ENCODE data around the gene PPIL1. TPM values are rescaled to one million over a fixed set of nuclear protein-coding genes. Genes with fewer than 3 reads are reported as not detected.

The PPIL1 gene
- total and polyA plus RNA-seq, 5 experiments from 2014 or later = 10.3 to 34.2 (median 27.1) TPM

DNA sequence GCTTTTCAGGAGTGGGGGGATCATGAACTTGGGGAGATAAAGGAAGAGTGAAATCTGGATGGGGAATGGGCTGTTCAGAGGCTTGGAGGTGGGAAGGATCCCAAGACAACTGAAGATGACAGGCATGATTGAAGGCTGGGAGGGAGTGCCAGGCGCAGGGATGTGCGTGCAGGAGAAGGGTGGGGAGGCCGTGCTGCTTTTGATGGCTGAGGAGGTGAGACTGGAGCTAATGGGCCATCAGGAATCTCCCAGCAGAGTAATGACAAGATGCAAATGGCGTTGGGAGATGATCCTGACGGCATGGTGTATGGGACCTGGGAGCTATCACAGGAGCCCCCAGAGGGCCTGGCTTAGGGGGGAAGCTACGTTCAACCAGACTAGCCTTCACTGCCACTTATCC is 36.9 kb downstream of the PPIL1 start:
- POLR2A ChIA-PET = no interaction called here
- DNase-seq (no peak), ATAC-seq (no peak)
- Mint-ChIP-seq H3K4me3 (peak overlapping the region in 6 of 10 donors; percentile 1 to 63 (median 23)), H3K36me3 (peaks cover 0 to 3% (median 0%) of the 10 kb centered on the region in 3 donors), H3K27me3 (peaks cover 14 to 37% (median 28%) of the 10 kb centered on the region in 5 donors), H3K9me3 (no peaks in the 10 kb centered on the region), H3K4me1 (peaks cover 5 to 19% (median 14%) of the 10 kb centered on the region in 4 donors), H3K27ac (peak overlapping the region in 2 of 10 donors; percentile 35 to 61)

DNA sequence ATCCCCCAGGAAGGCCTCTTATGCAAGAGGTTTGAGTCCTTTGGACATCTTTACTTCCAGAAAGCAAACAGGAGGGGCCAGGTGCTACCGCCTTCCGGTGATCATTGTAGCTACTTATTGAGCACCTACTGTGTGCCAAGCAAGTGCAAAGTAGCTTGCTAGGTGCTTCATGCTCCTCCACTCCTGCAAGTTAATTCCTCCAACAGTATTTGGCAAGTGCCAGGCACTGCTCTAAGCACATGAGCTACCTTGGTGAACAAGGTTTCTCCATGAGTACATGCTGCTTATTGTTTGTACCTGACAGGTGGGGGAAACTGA is 37.6 kb downstream of the PPIL1 start:
- Mint-ChIP-seq H3K4me3 (no peak overlapping the region), H3K27ac (peak overlapping the region in 1 of 10 donors; percentile 32), H3K4me1 (peaks cover 5 to 19% (median 14%) of the 10 kb centered on the region in 4 donors), H3K36me3 (peaks cover 0 to 3% (median 0%) of the 10 kb centered on the region in 3 donors), H3K27me3 (peaks cover 14 to 37% (median 28%) of the 10 kb centered on the region in 5 donors), H3K9me3 (no peaks in the 10 kb centered on the region)
- ATAC-seq (no peak), DNase-seq (no peak)
- POLR2A ChIA-PET = no interaction called here

DNA sequence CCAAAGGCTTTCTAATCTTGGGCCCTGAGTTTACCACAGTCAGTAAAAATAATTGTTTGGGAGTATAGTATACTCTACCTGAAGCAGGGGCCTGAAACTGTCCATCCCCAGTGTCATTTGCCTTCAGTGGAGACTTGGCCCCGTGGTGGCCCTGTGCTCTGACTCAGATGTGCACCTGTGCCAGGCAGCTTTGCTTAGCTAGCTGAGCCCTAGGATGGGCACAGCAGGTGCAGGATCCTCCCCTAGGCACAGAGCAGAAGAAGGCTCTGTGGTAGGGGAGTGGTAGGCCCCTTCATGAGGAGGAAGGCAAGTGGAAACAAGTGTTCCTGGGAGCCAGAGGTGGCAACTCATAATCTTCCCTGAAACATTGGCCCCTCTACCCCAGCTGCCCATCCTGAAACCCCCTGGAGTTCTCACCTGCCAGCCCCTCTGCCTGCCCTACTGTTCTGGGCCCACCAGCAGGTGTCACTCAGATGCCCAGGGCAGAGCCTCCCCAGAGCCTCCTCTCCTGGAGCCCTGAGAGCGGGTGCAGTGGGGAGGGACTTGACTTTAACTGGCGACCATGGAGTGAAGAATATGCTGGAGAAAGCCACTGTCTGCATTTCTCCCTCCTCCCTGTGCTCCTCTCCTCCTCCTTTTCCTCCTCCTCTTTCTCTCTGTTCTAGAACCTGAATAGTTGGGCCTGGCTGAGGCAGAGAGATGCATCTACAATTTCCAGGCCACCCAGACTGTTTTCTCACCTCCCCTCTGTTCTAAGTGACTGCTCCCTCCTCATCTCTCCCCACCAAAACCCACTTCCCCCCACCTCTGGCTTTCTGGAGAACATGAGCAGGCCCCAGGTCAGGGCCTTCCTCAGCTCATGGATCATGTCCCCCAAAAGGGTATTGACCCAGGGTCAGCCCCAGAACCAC is 38.2 kb downstream of the PPIL1 start:
- no peak overlapping the region for H3K4me3 Mint-ChIP-seq
- H3K4me1 Mint-ChIP-seq = peaks cover 5 to 19% (median 14%) of the 10 kb centered on the region in 4 donors
- no peaks in the 10 kb centered on the region for H3K9me3 Mint-ChIP-seq
- H3K36me3 Mint-ChIP-seq = peaks cover 0 to 3% (median 0%) of the 10 kb centered on the region in 3 donors
- DNase-seq (peak in 1 of 10 donors; percentile 62), ATAC-seq (no peak)
- POLR2A ChIA-PET = interaction anchor here (0.6 to 1.2 kb wide), 2 partner anchors 10 to 607 kb away, joined by 3 read pairs; no protein-coding TSS in a partner anchor
- peaks cover 14 to 37% (median 28%) of the 10 kb centered on the region in 5 donors for H3K27me3 Mint-ChIP-seq
- no peak overlapping the region for H3K27ac Mint-ChIP-seq

DNA sequence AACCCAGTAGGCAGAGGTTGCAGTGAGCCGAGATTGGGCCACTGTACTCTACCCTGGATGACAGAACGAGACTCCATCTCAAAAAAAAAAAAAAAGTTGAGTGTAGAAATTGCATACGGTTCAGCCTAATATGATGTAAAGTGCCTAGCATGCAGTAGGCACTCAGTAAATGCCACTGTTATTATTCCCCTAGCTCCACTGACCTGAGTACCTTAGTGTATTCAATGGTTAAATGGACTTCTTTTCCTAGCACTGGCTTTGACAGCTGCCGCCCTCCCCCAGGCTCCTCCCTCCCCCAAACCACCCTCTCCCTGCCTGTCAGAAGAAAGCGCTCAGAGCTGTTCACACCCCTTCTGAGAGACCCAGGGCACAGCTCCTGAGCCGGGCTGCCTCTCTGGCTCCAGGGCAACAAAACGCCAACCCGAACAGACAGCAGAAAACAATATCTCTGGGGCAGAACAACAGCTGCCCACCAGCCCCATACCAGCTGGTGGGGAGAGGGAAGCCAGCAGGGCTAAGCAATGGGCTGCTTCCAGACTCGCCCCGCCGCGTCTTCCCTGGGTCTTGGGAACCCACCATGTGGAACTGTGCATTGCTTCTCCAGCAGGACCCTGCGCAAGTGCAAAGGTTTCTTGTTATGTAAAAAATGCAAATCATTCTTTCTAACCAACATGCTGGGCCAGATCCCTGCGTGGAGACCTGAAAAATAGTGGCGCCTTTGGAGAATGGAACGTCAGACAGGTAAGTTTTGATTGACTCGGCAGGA is 39.8 kb downstream of the PPIL1 start:
- no peak for ATAC-seq
- Mint-ChIP-seq H3K27ac (peak overlapping the region in 1 of 10 donors; percentile 19), H3K36me3 (peaks cover 0 to 3% (median 0%) of the 10 kb centered on the region in 3 donors), H3K9me3 (no peaks in the 10 kb centered on the region), H3K27me3 (peaks cover 11 to 26% (median 22%) of the 10 kb centered on the region in 5 donors), H3K4me1 (peaks cover 2 to 10% (median 6%) of the 10 kb centered on the region in 4 donors), H3K4me3 (no peak overlapping the region)
- POLR2A ChIA-PET = interaction anchor here (0.7 kb wide), 1 partner anchor 15 kb away, joined by 5 read pairs; no protein-coding TSS in a partner anchor
- peak in 1 of 10 donors; percentile 32 for DNase-seq

DNA sequence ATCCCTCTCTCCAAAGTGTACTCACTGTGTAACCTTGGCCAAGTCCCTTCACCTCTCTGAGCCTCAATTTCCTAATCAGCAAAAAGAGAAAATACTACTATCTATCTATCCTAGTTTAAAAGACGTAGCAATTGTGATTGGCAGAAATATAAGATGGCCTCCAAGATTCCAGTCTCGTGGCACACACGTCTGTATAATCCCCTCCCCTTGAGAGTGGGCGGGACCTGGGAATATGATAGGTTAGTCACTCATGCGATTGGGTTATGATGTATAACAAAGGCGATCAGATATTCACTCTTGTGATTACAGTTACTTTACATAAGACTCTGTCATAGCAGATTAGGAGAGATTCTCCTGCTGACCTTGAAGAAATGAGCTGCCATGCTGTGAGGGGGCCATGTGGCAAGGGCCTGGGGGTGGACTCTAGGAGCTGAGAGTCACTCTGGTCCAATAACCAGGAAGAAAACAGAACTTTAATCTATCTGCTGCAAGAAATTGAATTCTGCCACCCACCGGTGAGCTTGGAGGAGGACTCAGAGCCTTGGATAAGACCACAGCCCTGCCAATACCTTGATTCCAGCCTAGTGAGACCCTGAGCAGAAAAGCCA is 41.3 kb downstream of the PPIL1 start:
- H3K9me3 Mint-ChIP-seq = no peaks in the 10 kb centered on the region
- ATAC-seq (no peak), DNase-seq (peak in 1 of 10 donors; percentile 4)
- H3K36me3 Mint-ChIP-seq = peaks cover 0 to 3% (median 0%) of the 10 kb centered on the region in 3 donors
- no peak overlapping the region for H3K4me3 Mint-ChIP-seq
- POLR2A ChIA-PET = no interaction called here
- H3K27me3 Mint-ChIP-seq = peaks cover 6 to 18% (median 15%) of the 10 kb centered on the region in 5 donors
- H3K4me1 Mint-ChIP-seq = peaks cover 0 to under 1% (median under 1%) of the 10 kb centered on the region in 4 donors
- H3K27ac Mint-ChIP-seq = no peak overlapping the region

DNA sequence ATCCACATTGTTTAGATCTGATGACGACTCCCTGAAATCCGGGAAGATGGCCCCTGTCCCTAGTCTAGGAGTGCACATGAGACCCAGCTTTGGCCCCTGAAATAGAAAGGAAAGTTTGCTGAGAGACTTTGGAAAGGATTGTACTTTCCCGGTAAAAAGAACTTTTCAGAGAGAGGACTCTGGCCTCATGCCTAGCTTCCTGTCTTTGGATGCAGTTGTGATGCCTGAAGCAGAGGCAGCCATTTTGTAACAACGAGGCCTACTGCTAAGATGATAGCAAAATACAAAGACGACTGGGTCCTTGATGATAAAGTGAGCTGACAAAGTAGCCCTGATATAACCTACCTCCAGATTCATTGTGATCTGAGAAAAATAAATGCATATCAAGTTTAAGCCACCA is 42.3 kb downstream of the PPIL1 start:
- peaks cover 3 to 6% (median 5%) of the 10 kb centered on the region in 4 donors for H3K4me1 Mint-ChIP-seq
- H3K9me3 Mint-ChIP-seq = no peaks in the 10 kb centered on the region
- peaks cover 2 to 14% (median 9%) of the 10 kb centered on the region in 5 donors for H3K27me3 Mint-ChIP-seq
- ATAC-seq (no peak), DNase-seq (no peak)
- POLR2A ChIA-PET = interaction anchor here (0.6 kb wide), 1 partner anchor 1582 kb away, joined by 3 read pairs; no protein-coding TSS in a partner anchor
- peak overlapping the region in 1 of 10 donors; percentile 21 for H3K27ac Mint-ChIP-seq
- no peak overlapping the region for H3K4me3 Mint-ChIP-seq
- H3K36me3 Mint-ChIP-seq = peaks cover 0 to under 1% (median 0%) of the 10 kb centered on the region in 3 donors

DNA sequence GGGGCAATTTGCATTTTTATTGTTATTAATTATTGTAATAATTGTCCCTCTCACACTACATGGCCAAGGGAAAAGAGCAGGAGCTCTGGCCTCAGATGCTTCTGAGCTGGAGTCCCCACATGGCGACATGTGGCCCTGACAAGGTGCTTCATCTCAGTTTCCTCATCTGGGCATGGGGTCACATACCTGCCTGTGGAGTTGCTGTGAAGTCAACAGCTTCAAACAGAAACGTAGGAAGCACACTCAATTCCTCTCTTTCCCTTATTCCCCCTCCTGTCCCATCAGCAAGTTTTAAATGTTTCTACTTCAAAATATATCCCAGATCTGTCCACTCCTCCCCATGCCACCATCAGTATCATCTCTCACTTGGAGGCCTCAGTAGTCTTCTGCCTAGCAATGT is 44.0 kb downstream of the PPIL1 start:
- Mint-ChIP-seq H3K4me3 (no peak overlapping the region), H3K27ac (no peak overlapping the region), H3K27me3 (peaks cover 2 to 10% (median 8%) of the 10 kb centered on the region in 5 donors), H3K36me3 (no peaks in the 10 kb centered on the region), H3K4me1 (peaks cover 5 to 8% (median 5%) of the 10 kb centered on the region in 4 donors), H3K9me3 (no peaks in the 10 kb centered on the region)
- DNase-seq (no peak), ATAC-seq (no peak)
- POLR2A ChIA-PET = no interaction called here

DNA sequence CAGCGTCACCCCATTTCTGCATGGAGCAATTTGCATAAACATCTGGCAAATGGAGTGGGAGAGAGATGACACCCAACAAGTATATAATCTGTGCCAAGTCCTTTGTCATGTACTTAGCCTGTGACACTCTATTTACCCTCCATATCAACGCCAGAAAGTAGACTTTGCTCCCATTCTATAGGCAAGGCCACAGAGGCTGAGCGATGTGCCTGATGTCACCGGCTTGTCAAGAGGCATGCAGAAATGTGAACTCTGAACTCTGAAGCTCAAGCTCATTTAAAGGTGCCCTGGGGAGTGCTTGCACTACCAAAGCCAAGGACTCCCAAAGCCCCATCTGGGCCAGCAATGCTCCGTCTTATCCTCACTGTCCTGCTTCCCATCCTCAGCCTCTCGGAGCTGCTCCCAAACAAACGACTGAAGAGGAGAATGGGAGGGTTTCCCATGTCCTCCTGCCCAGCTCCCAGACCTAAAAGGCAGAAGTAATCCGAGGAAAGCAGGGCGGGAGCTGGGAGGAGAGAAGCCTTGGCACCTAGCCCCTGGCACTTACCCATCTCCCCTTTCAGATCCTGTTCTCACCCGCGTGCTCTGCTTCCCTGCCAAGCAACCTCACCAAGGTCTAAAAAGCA is 44.6 kb downstream of the PPIL1 start:
- Mint-ChIP-seq H3K36me3 (no peaks in the 10 kb centered on the region), H3K27ac (peak overlapping the region in 1 of 10 donors; percentile 33), H3K4me3 (no peak overlapping the region), H3K9me3 (no peaks in the 10 kb centered on the region), H3K27me3 (peaks cover under 1 to 9% (median 8%) of the 10 kb centered on the region in 5 donors), H3K4me1 (peaks cover 5 to 8% (median 5%) of the 10 kb centered on the region in 4 donors)
- ATAC-seq = no peak
- POLR2A ChIA-PET = no interaction called here
- DNase-seq = peak in 1 of 10 donors; percentile 31

DNA sequence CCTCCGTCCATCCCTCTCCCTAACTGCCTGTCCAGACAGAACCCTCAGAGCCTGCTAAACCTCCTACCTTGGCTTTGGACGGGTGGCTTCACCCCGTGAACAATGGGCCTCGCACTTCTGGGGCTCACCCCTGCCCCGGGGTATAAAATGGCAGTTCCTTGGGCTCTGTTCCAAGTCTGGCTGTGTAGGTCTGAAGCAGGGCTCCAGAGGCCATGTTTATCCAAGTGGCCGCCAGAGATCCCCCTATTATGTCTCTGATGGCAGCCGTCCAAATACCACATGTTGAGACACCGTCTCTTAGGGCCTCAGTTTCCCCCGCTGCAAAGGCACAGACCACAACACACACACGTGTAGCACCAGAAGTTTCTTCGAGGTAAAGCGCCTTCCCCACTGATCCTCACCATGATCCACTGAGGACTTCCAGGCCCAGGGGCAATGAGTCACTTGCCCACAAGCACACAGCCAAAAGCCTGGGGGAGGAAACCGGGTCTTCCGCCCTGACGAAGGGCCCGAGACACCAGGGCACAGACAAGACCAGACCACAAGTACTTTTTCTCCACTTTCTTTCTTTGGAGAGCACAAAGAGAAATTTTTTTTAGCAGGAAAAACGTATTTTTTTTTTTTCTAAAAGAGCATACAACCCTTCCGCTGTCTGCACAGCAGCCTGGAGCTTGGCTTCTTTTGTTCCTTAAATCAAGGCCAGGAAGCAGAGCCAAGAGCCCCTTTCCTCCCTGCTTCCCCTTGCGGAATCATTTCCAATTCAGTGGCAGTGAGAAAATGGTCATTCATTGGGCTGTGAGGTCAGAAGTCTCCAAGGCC is 47.1 kb downstream of the PPIL1 start:
- Mint-ChIP-seq H3K4me1 (peaks cover 5 to 8% (median 5%) of the 10 kb centered on the region in 4 donors), H3K4me3 (no peak overlapping the region), H3K9me3 (peaks cover 0 to 1% (median 0%) of the 10 kb centered on the region in 9 donors), H3K27me3 (peaks cover 0 to 9% (median 7%) of the 10 kb centered on the region in 5 donors), H3K36me3 (no peaks in the 10 kb centered on the region), H3K27ac (peak overlapping the region in 1 of 10 donors; percentile 51)
- ATAC-seq = no peak
- no peak for DNase-seq
- POLR2A ChIA-PET = interaction anchor here (0.6 kb wide), 1 partner anchor 22 kb away, joined by 3 read pairs; no protein-coding TSS in a partner anchor

DNA sequence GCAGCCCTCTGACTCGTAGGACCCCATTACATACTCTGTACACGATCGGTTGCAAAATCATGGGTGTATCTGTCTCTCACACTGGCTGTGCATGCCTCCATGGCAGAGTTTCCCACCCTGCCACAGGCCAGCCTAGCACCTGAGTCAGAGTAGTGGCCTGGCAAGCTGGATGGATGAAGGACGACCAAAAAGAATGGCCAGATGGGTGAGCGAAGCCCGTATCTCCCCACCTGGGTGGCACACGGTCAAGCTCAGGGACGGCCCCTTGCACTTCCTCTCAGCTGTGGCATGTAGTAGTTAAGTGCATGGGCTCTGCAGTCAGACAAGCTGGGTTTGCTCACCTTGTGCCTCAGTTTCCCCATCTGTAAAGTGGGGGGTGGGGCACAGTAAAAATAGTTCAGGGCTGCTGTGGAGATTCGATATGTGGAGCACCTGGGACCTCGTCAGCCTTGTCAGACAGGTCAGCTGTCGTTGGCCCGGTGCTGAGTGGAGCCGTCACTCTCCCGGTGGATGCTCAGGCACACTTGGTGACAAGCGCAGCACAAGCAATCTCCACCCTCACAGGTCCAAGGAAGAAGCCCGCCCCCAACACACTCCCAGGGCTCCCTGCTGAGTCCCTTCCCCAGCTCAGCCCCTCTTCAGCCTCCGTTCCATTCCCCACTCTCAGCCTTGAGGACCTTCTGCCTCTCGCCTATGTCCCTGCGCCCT is 47.9 kb downstream of the PPIL1 start:
- POLR2A ChIA-PET = interaction anchor here (0.9 kb wide), 1 partner anchor 9 kb away, joined by 3 read pairs; no protein-coding TSS in a partner anchor
- peak overlapping the region in 2 of 10 donors; percentile 40 to 51 for H3K27ac Mint-ChIP-seq

More for the DNA sequence above, 47.9 kb downstream of the PPIL1 start:
- DNase-seq = peak in 1 of 10 donors; percentile 15
- Mint-ChIP-seq H3K4me3 (no peak overlapping the region), H3K36me3 (no peaks in the 10 kb centered on the region), H3K9me3 (peaks cover 0 to 1% (median 0%) of the 10 kb centered on the region in 9 donors), H3K4me1 (peaks cover 5 to 8% (median 5%) of the 10 kb centered on the region in 4 donors), H3K27me3 (peaks cover 0 to 9% (median 7%) of the 10 kb centered on the region in 5 donors)
- no peak for ATAC-seq
